Measurements from ENCODE around the gene SMIM35. TPM values are rescaled to one million over a fixed set of nuclear protein-coding genes. Genes with fewer than 3 reads are reported as not detected.

Gene SMIM35
- total RNA-seq, 2 donors from 2014 or later = not detected

DNA sequence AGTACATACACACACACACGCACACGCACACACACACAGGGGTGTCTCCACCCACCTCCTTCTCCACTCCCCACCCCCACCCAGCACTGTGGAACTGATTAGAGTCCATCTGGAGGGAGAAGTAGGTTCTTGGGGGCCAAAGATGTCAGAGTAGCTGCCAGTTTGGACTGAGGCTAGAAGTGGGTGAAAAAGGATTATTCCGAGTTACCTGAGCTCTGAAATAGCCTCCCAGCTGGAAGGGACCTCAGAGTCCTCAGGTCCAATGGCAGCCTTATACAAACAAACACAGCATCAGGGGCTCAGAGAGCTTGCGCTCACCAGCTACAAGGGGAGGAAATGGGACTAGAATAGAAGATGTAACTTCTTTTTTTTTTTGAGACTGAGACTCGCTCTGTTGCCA, 79.7 kb downstream of the SMIM35 start:
- Mint-ChIP-seq H3K36me3 (peaks cover 9 to 13% of the 10 kb centered on the region in 2 donors), H3K27ac (no peak overlapping the region), H3K9me3 (peaks cover 8 to 10% of the 10 kb centered on the region in 2 donors)
- DNase-seq (ENCODE audit: low spot score in 2 of 2) (no peak), ATAC-seq (no peak)

DNA sequence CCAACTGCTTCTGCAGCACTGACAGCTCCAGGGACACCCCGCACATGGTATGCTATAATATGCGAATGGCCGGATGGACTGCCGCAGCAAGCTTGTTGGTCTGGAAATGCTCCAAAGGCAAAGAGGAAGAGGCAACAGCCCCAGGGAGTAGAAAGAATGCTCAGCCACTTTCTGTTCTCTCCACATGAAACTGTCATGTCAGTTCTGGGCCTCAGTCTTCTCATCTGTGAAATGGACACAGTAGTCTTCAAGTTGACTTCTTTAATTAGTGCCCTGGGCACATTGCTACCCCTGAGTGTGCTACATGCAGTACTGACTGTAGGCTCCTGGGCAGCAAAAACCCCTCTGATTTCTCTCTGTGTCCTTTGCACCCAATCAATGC, 80.6 kb downstream of the SMIM35 start:
- ATAC-seq = no peak
- peaks cover 9 to 13% of the 10 kb centered on the region in 2 donors for H3K36me3 Mint-ChIP-seq
- no peak overlapping the region for H3K27ac Mint-ChIP-seq

DNA sequence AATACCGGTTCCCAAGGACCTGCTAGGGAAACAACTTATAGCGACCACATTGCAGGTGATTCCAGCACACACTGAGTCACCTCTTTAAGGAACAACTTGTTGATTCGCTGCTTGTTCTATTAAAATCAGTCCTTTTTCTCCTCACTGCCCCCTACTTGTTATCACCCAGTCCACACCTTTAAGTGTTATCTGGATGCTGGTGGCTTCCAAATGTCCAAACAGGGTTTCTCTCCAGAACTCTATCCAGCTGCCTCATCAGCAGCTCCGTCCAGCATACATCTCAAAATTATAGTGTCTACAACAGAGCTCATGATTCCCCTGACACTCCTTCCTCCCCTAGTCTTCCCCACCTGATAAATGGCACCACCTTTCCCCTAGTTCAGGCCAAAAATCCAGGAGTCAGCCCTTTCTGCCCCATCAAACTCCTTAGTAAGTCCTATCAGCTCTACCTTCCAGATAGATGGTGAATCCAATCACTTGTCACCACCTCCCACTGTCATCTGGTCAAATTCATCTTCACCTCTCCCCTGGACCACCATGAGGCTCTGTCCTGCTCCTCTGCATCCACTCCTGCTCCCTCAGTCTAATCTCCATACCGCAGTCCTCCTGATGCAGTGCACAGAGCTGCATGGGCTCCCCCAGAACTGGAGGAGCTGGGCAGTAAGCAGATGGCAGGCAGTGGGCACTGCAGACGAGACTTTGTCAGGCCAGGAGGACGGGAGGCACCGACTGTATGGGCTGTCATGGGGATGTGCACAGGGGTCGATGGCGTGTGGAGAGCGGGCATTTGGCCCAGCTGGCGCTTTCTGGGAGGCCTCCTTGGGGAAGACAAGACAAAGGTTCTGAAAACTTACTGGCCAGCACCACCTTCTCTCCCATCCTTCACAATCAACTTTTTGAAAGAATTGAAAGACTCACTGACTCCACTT, 81.3 kb downstream of the SMIM35 start:
- ATAC-seq = no peak
- peaks cover 9 to 15% of the 10 kb centered on the region in 2 donors for H3K36me3 Mint-ChIP-seq
- peaks cover 8 to 10% of the 10 kb centered on the region in 2 donors for H3K9me3 Mint-ChIP-seq
- DNase-seq (ENCODE audit: low spot score in 2 of 2) = no peak
- peak overlapping the region in 1 of 2 donors; percentile 1 for H3K27ac Mint-ChIP-seq

More for the DNA sequence above, 80.6 kb downstream of the SMIM35 start:
- H3K9me3 Mint-ChIP-seq = peaks cover 8 to 10% of the 10 kb centered on the region in 2 donors
- no peak for DNase-seq (ENCODE audit: low spot score in 2 of 2)

DNA sequence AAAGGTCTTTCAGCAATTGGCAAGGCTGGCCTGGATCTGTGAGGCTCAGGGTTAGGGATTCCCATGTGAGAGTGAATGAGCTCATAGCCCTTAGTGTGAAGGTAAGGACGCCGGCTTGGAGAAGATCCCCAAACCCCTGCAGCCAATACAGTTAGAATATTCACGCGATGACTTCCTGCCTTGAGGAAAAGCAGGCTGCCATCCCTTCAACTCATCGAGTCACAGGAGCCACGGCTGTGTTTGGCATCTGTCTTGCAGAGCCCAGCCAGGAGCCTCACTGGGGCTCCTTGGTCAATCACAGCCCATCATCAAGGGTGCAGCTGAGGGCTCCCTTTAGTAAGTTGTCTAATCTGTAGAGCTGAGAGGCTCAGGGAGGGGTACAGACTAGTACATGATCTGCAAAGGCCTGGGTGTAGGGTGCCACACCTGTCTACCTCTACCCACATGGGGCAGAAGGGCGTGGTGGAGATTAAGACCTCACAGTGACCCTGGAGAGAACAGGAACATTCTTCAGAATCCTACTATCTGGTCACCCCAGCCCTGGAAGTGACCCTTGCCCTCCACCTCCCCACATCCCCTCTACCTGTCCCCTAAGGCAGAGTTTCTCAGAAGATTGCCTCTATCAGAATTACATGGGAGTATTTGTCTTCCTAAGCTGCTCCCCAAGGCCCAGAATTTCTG, 82.1 kb downstream of the SMIM35 start:
- Mint-ChIP-seq H3K9me3 (peaks cover 8 to 10% of the 10 kb centered on the region in 2 donors), H3K27ac (peak overlapping the region in 1 of 2 donors; percentile 92)

DNA sequence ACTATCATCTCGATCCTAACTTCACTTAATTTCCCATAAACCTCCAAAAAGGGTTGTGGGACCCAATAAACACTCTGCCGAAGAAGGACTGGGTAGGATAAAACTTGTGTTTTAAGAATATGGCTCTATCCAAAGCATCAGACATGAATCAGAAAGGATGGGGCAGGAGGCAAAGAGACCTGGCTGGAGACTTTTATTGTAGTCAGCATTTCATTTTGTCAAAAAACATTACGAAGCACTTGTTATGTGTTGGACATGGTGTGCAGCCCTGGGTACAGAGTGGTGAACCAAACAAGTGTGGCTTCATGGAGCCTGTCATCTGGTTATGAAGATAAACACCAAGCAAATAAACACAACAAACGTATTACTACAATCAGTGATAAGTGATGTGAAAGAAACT, 83.3 kb downstream of the SMIM35 start:
- DNase-seq (ENCODE audit: low spot score in 2 of 2) = no peak
- Mint-ChIP-seq H3K27ac (peak overlapping the region; percentile 92 to 93), H3K9me3 (peaks cover 8 to 10% of the 10 kb centered on the region in 2 donors), H3K36me3 (peaks cover 26 to 29% of the 10 kb centered on the region in 2 donors)
- no peak for ATAC-seq

More for the DNA sequence above, 82.1 kb downstream of the SMIM35 start:
- DNase-seq (ENCODE audit: low spot score in 2 of 2) (no peak), ATAC-seq (no peak)
- H3K36me3 Mint-ChIP-seq = peaks cover 17 to 23% of the 10 kb centered on the region in 2 donors

DNA sequence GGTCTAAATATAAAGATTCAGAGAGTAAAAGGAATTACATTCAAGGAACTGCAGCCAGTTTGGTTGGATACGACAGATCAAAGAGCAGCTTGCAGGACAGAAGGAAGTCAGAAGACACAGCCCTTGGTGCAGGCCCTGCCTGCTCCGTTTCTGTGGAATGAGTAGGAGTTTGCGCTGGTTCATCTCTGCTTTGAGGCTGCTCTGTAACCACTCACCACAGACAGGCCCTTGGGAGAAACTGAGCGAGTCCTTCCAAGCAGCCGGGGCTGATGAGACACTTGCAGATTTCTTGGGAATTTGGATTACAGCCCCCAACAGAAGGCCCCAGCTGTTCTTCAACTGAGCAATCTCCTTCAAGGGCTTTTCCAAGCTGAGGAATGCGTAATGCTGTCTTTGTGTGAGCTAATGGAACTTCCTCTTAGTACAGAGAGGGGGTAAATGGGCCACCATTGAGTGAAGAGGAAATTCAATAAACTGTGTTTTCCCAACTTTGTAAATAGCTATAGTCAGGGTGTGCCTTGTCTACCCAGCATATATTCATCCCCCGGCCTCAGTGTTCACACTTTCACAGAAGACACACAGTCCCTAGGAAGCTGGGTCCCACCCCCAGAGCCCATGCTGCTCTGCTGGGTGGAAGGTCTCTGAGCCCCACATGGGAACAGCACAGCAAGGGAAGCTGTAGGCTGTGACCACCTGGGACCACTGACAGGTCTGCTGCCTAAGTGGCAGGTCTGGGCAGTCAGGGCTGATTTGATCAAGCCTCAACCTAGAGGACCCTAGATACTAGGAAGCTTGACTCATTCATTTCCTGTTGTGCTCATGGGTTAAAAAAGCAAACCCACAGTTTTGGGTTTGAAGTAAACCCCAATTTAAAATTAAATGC, 84.0 kb downstream of the SMIM35 start:
- DNase-seq (ENCODE audit: low spot score in 2 of 2) (peak; percentile 61 to 75), ATAC-seq (peak; percentile 75 to 79)
- Mint-ChIP-seq H3K27ac (peak overlapping the region; percentile 92 to 93), H3K9me3 (peaks cover 8 to 10% of the 10 kb centered on the region in 2 donors), H3K36me3 (peaks cover 30 to 33% of the 10 kb centered on the region in 2 donors)

DNA sequence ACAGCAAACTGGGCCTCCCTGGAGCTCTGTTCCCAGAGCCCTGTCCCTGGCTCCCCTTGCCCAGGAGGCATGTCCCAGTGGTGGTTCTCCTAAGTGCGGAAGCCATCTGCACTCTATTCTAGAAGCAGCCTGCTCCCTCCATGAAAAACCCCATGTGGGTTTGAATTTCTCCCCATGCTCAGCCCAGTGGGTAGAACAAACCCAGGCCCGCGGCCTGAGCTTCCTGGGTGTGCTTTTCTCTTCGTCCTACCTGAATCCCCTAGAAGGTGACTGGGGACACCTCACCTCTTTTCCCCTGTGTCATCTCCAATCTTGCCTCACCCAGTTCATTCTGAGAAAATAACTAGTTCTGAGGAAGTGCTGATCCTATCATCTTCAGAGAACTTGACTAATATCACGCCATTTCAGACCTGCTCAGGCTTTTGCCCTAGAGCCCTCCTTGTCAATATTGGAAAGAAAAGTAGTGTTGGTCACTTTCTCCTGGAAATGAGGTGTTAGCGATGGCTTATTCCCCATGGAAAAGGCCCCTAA, 84.7 kb downstream of the SMIM35 start:
- peak; percentile 66 to 78 for ATAC-seq
- H3K36me3 Mint-ChIP-seq = peaks cover 36 to 40% of the 10 kb centered on the region in 2 donors
- H3K9me3 Mint-ChIP-seq = peaks cover 8 to 17% of the 10 kb centered on the region in 2 donors
- DNase-seq (ENCODE audit: low spot score in 2 of 2) = peak in 1 of 2 donors; percentile 53
- peak overlapping the region; percentile 92 to 93 for H3K27ac Mint-ChIP-seq

DNA sequence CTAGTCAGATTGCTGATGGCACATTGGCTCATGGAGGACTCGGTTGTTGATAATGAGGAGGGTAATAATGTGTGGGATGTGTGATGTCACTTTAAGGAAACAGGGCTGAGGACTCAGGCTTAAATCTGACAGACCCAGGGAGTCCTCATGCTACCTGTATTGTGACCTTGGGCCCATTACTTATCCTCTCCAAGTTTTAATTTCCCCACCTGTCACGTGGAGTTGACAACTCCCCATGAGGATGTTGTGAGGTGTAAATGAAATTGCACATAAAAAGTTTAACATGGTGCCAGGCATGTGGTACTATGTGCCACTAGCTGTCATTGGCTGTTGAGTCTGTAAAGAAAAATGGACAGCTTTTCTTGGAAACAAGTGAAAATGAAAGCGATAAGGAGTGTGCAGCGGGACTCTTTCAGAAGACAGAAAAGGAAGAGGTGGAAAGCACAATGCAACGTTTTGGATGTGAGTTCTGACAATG, 85.2 kb downstream of the SMIM35 start:
- peak; percentile 9 to 15 for ATAC-seq
- peaks cover 40 to 44% of the 10 kb centered on the region in 2 donors for H3K36me3 Mint-ChIP-seq
- DNase-seq (ENCODE audit: low spot score in 2 of 2) = no peak
- peaks cover 8 to 17% of the 10 kb centered on the region in 2 donors for H3K9me3 Mint-ChIP-seq
- peak overlapping the region; percentile 92 to 93 for H3K27ac Mint-ChIP-seq

DNA sequence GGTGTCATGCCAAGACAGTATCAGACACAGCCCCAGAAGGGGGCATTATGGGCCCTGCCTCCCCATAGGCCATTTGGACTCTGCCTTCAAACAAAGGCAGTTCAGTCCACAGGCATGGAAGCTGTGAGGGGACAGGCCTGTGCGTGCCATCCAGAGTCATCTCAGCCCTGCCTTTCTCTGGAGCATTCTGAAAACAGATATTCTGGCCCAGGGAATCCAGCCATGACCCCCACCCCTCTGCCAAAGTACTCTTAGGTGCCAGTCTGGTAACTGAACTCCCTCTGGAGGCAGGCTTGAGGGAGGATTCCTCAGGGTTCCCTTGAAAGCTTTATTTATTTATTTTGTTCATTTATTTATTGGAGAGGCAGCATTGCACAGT, 85.9 kb downstream of the SMIM35 start:
- no peak for ATAC-seq
- Mint-ChIP-seq H3K36me3 (peaks cover 43 to 47% of the 10 kb centered on the region in 2 donors), H3K9me3 (peaks cover 8 to 17% of the 10 kb centered on the region in 2 donors), H3K27ac (peak overlapping the region in 1 of 2 donors; percentile 92)
- DNase-seq (ENCODE audit: low spot score in 2 of 2) = no peak

DNA sequence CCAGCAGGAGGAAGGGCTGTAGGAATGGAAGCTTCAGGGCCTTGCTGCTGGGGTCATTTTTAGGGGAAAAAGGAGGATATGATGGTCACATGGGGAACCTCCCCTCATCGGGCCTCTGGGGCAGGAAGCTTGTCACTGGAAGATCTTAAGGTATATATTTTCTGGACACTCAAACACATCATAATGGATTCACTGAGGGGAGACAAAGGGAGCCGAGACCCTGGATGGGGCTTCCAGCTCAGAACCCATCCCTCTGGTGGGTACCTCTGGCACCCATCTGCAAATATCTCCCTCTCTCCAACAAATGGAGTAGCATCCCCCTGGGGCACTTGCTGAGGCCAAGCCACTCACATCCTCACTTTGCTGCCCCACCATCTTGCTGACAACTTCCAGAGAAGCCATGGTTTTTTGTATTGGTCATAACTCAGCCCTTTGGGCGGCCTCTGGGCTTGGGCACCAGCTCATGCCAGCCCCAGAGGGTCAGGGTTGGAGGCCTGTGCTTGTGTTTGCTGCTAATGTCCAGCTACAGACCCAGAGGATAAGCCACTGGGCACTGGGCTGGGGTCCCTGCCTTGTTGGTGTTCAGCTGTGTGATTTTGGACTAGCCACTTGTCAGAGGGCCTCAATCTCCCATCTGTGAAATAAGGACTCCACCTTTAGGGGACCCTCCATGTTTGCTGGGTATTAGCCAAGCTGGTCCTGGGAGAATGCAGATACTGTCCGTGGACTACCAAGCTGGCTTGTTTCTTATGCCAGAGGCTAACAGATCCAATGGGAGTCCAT, 86.5 kb downstream of the SMIM35 start:
- Mint-ChIP-seq H3K9me3 (peaks cover 8 to 17% of the 10 kb centered on the region in 2 donors), H3K36me3 (peaks cover 49 to 53% of the 10 kb centered on the region in 2 donors), H3K27ac (peak overlapping the region in 1 of 2 donors; percentile 92)
- DNase-seq (ENCODE audit: low spot score in 2 of 2) (no peak), ATAC-seq (no peak)

DNA sequence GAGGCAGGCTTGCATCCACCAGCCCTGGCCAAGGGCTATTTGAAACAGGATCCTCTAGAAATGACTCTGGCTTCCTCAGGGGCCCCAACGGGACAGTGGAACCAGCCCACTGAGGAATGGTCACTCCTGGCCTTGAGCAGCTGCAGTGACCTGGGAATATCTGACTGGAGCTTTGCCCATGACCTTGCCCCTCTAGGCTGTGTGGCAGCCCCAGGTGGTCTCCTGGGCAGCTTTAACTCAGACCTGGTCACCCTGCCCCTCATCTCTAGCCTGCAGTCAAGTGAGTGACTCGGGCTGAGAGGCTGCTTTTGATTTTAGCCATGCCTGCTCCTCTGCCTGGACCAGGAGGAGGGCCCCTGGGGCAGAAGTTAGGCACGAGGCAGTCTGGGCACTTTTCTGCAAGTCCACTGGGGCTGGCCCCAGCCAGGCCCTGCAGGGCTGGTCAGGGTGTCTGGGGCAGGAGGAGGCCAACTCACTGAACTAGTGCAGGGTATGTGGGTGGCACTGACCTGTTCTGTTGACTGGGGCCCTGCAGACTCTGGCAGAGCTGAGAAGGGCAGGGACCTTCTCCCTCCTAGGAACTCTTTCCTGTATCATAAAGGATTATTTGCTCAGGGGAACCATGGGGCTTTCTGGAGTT, 87.3 kb downstream of the SMIM35 start:
- Mint-ChIP-seq H3K27ac (peak overlapping the region in 1 of 2 donors; percentile 92), H3K9me3 (peaks cover 8 to 17% of the 10 kb centered on the region in 2 donors), H3K36me3 (peaks cover 51 to 54% of the 10 kb centered on the region in 2 donors)
- DNase-seq (ENCODE audit: low spot score in 2 of 2) (peak in 1 of 2 donors; percentile 50), ATAC-seq (no peak)

DNA sequence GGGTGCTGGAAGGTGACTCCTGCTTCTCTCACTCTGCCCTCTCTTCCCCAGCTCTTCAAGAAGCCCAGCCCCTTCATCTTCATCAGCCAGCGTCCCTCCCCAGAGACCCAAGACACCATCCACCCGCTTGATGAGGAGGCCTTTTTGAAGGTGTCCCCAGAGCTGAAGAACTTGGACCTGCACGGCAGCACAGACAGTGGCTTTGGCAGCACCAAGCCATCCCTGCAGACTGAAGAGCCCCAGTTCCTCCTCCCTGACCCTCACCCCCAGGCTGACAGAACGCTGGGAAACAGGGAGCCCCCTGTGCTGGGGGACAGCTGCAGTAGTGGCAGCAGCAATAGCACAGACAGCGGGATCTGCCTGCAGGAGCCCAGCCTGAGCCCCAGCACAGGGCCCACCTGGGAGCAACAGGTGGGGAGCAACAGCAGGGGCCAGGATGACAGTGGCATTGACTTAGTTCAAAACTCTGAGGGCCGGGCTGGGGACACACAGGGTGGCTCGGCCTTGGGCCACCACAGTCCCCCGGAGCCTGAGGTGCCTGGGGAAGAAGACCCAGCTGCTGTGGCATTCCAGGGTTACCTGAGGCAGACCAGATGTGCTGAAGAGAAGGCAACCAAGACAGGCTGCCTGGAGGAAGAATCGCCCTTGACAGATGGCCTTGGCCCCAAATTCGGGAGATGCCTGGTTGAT, 88.0 kb downstream of the SMIM35 start:
- Mint-ChIP-seq H3K9me3 (peaks cover 3 to 11% of the 10 kb centered on the region in 2 donors), H3K27ac (peak overlapping the region in 1 of 2 donors; percentile 85), H3K36me3 (peaks cover 47 to 51% of the 10 kb centered on the region in 2 donors)
- DNase-seq (ENCODE audit: low spot score in 2 of 2) = peak in 1 of 2 donors; percentile 51
- ATAC-seq = no peak

DNA sequence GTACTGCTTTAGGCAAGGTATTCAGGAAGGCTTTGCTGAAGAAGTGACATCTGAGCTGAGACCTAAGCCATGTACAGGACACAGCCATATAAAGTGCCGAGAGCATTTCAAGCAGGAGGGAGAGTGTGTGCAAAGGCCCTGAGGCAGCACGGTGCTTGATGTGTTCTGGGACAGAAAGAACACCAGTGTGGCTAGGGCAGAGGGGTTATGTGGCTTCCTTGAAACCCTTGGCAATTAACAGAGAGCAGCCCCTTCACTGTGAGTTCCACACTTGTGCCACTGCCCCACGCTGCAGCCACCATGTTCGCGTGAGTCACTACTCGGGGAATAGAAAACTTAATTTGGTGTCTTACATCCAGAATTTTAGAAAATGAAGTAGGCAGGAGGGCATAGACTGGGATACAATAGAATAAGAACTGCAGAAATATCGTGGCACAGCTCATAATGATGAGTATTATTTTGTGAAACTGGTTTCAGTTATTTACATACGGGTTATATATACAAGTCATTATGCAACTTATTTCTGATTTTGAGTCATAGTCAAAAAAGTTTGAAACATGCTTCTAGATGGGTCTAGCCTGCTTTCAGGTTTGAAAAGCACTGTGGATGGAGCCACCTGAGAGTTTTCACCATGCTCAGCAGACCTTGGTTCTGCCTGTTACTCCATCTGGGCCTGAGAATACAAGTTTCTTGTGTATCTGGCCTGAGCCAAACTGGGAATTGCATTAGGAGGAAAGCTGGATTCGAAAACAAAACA, 88.8 kb downstream of the SMIM35 start:
- peak in 1 of 2 donors; percentile 38 for DNase-seq (ENCODE audit: low spot score in 2 of 2)
- peak; percentile 3 to 45 for ATAC-seq
- Mint-ChIP-seq H3K9me3 (peaks cover 0 to 7% of the 10 kb centered on the region in 2 donors), H3K27ac (peak overlapping the region; percentile 81 to 85), H3K36me3 (peaks cover 48 to 53% of the 10 kb centered on the region in 2 donors)

All from activated naive CD4-positive, alpha-beta T cell treated with anti-CD3 and anti-CD28 coated beads, Interleukin-2, amount 50 U/mL, for 72 hours (primary cell).